ELF-1 (cell line): ENCODE measurements around the gene C5orf15.
A peak's percentile ranks its signal among the peaks of the same experiment; 100 is the strongest.

ENCODE experiments used
- DNase-seq: peaks from one replicate; pipeline ENCODE4 v3.0.0-alpha.2; 2016; ENCODE audit warnings: low read depth, low spot score

The C5orf15 gene

DNA sequence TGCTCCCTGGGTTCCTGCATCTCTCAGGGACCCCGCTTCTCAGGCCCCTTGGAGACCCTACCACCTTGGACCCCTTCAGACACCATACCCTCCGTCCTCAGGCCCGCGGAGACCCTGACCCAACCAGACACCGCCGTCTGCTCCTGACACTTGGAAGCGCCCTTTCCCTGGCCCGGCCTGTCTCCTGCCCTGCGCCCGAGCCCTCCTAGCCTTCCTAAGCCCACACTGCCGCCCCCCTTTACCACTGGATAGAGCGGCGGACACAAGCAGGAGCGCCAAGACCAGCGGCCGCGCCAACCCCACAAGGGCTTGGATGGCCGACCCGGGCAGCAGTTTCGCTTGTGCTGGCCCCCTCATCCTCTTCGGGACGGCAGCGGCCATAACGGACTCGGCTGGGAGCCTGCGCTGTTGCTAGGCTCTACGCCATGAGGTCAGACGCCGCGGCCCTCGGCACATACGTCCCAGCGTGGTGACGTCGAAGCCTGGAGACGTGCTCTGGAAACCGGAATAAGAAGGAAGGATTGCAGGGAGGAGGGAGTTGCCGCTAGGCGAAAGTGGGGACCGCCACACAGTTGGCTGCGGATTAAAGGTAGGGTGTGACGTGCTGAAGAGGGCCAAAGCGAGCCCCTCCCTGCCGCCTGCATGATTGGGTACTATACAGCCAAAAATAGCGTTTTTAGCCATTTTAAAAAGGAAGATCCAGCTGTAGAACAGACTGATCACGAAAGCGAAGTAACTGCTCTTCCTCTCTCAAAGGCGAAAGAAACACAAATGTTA lies at the start of gene C5orf15:
TSS of gene C5orf15 (minus strand) at position 422 of the 777 bp plus-strand sequence. CDS start at position 381, 41 bp downstream.
- peak; percentile 98 for DNase-seq

DNA sequence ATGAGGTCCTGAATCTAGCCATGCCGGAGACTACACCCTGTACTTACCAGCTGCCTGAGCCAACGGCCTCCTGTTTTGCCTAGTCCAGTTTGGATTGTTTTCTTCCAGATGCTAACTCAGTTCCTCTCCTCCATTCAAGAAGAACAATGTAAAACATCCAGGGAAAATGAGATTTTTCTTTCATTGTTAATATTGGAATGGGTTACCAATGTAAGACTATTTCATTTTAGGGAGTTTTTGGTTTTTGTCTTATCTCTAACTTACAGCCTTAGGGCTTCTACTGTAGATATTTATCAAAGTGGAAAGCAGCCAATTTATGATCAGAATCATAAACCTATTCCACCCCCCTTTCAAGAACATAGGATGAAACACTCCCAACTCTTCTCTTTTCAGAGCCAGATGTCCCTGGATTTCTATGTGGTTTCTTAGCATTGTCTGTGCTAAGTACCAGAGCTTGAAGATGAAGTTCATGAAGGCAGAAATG lies 39.9 kb upstream of the C5orf15 start:
- DNase-seq, result no peak

DNA sequence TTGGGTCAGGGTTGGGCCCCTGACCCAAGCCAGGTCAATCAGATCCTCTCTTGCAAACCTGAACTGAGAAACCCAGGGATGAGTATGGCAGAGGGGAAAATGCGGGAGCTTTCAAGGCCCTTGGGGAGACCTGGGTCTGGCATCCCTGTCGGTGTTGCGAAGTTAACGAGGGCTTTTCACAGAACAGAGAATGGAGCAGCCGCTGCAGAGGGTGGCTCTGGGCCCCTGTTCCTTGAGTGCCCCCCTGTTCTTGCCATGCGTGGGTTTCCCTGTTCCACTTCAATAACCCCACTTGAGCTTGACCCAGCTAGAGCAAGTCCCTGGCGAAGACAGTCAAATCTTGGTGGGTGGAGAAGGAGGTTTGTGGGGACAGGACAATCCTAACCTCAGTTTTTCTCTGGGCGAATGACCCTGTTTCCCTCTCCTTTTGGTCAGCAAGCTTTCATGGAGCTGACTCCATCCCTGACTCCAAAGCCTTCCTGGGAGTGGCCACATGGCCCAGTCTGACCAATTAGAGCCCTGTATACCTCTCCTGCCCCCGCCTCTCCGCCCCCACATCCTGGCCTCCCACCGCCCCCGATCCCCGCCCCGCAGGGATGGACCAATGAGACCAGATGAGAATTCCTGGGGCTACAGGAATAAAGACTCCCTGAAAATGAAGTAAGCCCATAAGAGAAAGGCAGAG lies 39.3 kb upstream of the C5orf15 start:
- DNase-seq, result peak; percentile 43

DNA sequence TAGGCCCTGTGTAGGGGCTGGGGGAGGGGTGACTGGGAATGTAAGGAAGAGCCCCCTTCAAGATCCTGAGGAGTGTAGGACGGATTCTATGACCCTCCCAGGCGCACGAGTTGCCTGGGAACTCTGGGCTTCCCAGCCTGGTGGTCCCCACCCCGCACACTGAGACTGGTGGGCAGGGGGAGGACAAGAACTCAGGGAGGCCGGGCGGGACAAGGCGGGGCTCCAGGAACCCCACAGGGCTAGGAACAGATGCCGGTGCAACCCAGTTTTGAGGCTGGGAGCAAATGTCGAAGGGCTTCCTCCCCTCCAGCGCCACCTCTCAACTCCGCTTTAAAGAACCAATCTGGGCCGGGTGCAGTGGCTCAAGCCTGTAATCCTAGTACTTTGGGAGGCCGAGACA lies 37.7 kb upstream of the C5orf15 start:
- no peak for DNase-seq

DNA sequence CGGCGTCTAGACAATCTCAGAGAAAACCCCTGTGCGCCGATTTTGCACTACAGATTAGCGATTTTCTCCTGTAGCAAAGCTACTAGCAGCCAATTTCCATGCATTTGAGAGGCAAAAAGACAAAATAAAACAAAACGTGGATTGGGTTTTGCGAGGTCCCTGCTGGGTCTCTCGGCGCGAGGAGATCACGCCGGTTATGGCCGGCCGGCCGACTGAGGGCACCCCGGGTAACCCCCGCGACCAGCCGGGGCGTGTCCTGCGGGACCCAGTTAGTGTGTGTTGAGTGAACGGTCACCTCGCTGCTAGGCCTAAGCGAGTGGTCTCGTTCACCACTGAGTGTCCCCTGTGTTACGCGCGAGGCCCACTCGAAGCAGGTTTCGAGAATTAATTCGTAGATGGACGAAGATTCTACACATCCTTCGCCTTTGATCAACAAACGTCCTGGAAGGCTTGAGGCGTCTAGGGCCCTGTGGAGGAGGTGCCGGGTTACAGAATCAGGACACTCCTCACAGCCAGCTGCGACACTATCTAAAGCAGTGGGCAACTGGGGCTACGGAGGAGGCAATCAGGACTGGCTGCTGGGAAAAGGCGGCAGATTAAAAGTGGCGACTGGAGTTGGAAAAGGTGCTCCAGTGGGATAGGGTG lies 37.1 kb upstream of the C5orf15 start:
- DNase-seq, result peak; percentile 70

DNA sequence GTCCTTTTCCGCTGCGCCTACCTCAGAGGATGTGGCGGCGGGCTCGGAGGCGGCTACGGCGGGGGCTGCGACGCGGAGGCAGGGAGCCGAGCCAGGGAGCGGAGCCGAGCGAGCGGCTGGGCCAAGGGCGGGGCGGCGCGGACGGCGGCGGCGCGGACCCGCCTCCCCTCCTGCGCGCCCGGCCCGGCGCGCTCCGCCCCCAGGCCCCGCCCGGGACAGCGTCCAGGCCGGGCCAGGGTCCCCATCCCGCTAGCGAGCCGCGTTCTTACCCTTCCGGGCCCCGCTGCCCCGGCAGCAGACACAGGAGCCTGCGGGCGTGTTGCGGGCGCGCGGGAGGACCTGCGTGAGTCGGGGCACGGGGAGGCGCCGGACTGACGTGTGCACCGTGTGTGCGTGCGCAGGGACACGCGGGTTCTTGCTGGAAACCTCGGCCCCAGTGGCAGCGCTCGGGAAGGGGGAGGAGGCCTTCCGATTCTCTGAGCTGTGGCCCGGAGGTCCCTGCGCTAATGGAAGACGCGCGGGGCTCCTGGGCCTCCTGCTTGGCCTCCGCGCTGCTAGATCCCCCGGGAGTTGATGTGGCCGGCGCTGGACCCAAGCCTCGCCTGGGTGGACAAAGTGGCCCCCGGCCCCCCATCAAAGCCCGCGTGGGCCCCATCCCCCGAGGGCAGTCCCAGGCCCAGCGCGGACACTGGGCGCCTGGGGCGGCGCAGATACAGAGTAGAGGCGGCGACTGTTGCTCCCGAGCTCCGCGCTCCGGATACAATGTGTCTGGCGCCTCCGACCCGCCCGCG lies 36.4 kb upstream of the C5orf15 start, which contains the start of gene VDAC1:
TSS of gene VDAC1 (minus strand) at position 350 of the 791 bp plus-strand sequence. CDS start 11,963 bp downstream, outside the sequence.
- peak; percentile 84 for DNase-seq

DNA sequence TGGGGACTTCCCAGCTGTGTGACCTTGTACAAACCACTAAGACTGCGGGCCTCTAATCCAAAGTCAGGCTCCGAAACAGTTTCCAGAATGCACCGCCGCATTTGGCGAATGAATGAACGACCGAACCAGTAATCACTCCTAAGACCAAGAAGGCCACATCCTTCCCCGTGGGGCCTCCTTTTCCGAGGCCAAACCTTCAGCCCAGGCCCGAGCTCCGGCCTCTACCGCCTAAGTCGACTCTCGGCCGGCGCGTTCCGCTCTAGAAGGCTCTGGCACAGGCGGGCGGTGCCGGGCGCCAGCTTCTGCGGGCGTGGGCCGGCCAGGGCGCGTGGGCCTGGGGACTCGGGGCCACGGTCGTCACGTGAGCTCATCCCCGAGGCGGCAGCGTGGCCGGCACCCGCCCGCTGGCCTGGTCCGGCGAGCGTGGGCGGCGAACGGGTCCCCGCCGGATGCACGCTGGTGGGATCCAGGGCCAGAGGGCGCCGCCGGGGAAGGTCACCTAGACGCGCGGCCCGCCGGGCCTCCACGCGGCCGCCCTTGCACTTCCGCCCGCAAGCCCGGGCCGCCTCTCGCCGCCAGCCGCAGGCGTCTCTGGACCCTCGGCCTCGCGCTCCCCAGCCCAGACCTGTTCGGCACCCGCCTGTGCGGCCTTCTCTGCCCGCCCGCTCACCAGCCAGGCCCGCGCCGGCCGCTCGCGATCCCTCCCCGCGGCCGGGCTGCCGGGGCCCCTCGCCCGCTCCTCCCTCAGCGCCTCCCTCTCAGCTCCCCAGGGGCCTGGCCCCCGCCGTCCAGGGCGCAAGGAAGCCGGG lies 35.6 kb upstream of the C5orf15 start:
- DNase-seq, result peak; percentile 50

DNA sequence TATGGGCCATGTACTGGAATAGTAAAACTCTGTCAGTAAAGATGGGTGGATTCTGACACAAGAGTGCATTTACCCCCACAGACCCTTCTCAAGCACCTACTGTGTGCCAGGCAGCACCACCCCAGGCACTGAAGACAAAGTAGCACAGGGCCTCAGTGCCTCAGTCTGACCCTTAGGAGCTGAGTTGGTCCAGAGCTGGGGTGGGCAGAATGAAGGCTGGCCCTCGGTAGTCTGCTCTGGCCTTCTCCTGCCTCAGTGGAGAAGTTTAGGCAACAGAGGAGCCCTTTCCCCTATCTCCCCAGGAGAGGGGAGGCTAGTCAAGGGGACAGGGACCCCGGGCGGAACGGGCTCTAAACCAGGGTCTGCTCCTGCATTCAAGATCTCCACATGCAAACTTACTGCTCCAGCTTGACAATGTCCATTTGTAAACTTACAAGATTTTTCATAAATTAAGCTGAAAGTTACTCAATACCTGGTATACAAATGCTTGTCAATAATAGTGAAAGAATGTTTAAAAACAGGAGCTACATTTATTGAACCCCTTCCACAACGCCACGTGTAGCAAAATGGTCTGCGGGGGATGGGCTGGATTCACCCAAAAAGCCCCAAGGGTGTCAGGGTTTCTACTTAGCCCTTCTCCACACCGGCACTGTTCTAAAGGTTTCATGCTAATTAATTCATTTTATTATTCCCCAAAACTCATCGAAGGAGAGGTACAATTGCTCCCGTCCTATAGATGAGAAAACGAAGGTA lies 34.8 kb upstream of the C5orf15 start:
- no peak for DNase-seq

DNA sequence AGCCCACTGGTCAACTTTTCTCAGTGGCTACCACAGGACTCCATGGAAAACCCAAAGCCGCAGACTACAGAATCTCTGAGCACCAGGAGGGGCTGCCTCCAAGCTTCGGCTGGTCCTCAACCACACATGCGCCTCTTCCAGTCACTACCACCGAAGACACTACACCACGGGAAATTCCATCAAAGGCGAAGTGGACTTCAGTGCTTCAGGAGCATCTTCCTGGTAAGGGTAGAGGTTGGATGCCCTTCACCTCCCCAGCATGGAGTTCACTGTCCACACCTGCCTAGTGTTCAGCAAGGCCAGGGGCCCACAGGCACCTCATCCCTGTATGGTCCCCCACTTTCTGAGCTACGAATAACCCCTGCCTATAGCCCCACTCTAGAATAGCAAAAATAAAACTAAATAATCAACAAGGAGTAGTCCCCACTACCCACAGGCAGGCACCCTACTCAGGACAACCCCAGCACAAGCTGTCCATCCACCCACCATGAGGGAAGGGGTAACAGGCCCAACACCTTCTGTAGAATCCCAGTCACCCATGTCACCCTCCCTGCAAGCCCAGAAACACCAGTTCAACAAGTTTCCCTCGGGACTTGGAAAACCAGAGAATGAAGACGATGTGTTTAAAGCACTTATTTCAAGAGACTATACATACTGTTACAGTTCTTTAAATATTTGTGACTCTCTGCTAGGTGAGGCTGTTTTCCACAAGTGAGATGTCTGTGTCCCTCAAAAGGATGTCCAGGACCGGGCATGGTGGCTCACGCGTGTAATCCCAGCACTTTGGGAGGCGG lies 33.7 kb upstream of the C5orf15 start:
- DNase-seq, result no peak

DNA sequence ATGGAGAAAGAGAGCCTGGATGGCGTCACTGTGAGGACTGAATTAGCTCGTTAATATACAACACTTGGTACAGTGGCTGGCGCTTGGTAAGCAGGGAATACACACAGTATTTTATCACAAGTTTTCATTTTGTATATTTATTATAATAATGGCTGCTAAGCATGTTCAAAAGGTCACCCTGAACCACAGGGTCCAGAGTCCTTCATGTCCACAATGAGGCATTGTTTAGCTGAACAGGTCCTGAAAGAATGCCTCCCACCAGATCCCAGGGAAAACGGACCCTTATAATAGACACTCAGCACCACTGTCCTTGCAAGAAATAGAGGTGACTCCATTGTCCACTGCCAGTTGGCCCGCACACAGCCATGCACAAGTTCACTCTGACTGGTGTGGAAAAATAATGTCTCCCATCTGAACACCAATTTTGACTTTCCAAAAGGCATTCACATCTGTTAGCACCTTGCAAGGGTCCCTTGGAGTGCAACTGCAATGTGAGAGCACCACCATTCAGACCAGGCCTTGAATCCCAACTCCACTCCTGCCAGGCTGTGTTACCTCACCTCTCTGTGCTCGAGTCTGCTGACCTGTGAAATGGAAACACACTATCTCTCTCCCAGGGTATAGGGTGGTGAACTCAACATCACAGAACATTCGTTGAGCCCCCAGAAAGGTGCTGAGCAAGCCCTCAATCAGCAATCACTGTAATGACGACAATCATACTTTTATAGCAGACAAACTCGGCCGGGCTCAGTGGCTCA lies 32.5 kb upstream of the C5orf15 start:
- no peak for DNase-seq

DNA sequence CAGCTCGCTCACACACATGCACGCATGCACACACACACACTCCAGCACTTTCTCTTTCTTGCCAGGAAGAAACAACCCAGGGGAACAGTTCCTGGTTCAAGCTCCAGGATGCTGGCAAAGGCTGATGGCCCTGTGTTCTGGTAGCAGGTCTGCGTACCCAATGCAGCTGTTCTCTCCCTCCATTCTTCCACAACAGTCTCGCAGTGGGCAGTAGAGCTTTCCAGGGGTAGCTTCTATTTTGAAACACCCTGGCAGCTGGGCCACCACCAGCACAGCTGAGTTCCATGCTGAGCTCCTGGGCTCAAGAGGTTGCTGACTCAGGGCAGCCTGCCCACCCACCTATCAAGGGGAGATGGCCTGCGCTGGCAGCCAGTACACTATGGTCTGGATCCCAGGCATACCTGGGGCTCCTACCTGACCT lies 31.7 kb upstream of the C5orf15 start:
- DNase-seq, result no peak

DNA sequence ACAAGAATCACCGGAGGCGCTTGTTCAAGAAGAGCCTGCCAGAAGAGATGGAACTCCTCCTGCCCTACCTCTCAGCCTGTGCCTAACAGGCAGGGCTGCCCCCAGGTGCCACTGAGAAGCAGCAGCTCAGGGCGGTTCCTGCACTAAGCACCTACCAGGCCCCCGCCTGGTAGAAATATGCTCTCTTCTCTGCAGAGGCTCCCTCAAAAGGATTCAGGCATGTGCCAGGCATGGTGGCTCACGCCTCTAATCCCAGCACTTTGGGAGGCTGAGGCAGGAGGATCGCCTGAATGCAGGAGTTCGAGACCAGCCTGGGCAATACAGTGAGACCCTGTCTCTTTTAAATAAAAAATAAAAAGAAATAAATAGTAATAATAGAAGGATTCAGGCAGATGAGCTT lies 30.4 kb upstream of the C5orf15 start:
- DNase-seq, result no peak

DNA sequence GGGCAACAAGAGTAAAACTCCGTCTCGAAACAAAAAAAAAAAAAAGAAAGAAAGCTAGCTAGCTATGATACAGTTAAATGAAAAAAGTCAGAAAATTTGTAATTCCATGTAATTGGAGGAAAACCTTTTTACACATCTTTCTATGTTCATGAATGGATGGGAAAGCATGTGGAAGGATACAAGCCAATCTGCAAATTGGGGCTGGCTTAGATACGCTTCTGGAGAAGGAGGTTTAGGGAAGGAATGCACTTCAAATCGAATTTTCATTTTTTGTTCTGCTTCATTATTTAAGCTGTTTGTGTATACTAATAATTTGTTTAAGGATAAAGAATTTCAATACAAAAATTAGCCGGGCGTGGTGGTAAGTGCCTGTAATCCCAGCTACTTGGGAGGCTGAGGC lies 29.6 kb upstream of the C5orf15 start:
- DNase-seq, result no peak

DNA sequence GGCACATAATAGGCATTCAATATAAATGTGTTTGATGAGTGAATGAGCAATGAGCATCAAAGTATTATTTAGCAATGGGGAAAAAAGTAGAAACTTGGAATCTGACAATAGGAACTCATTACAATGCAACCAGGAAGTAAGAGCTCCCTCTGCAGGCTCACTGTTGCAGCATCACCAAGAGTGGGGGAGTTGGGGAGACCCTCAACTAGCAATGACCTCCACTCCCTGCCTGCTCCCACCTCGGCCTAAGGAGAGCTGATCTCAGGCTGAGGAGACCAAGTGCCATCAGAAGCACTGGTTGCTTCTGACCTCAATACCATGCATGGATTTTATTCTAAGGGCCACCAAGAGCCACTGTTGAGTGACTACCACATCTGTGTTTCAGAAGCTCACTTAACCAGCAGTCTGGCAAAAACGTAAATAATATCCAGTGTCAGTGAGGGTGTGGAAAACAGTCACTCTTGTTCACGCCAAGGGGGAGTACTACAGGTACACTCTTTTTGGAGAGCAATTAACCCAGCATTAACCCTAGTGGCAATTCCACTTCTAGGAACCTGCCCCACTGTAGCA lies 28.3 kb upstream of the C5orf15 start:
- peak; percentile 32 for DNase-seq

DNA sequence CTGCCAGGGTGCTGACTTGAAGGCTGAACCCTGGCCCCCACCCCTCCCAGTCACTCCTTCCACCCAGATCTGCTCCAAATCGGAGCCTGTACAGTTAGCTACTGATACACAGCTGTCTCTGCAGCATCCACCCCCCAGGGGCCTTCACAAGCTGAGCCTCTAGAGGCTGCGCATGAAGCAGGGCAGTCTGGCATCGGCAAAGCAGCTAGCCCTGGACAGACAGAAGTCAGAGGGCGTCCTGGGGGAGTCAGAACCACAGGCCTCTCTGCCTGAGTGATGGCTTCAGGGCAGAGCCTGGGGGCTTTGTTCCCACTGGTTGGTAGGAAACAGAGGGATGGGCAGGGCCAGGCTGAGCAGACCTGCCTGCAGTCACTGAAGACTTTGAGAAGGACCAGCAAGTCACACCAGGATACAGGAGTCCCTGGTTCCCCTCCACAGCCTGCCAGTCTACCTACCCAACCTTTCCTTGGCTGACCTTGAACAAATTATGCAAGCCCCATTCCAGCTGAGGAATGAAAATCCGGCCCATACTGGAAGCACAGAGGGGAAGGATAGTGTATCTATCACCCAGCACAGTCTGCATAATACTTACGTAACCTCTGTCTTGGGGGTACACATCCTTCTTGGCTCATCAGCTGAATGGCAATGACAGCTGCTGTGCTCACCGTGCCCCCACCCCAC lies 27.6 kb upstream of the C5orf15 start:
- peak; percentile 58 for DNase-seq

DNA sequence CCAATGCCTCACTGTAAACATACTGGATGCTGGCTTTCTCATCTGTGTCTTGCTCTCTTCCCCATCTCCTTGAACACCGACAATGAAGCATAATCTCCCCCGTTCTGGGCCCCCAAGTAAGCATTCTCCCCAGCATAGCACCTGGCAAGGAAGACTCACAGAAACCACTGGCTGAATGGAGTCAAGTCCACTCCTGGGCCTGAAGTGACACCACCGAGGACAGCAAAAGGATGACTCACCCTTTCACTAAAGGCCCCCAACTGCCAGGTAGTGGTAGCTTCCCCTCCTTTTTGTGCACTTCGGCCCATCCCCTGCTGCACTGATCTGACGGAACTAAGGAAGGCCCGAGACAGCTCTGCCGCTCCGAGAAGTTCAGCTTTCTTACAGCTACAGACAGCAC lies 26.9 kb upstream of the C5orf15 start:
- DNase-seq, result no peak

DNA sequence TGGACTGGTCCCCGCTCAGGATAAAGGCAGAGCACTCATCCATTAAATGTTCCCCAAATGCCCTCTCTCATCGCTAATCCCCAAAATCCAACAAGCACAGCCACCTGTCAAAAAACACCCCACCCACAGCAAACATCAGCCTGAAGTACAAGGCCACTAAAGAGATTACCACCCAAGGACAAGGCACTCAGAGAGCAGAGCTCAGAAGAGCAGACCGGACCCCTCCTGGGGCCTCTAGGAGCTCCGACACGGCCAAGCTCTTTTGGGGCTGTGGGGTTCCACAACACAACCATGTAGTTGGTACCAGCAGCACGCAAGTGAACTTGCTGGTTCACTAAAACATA lies 26.5 kb upstream of the C5orf15 start:
- no peak for DNase-seq
